HG03378 (cell line): ENCODE measurements around the gene SLC4A3.

Experiments used
- ATAC-seq: cut with Tn5 transposase; IDR thresholded peaks from one replicate; pipeline ENCODE4 v1.9.1; 2021; ENCODE audit warnings: mild to moderate bottlenecking, moderate library complexity; ENCODE audit not compliant: unreplicated experiment

Gene SLC4A3

GRCh38 chr2:219611866-219612576, 15.4 kb upstream of the SLC4A3 start:
- no peak for ATAC-seq

- ATAC-seq = no peak
Measured at GRCh38 chr2:219612577-219613286, 14.7 kb upstream of the SLC4A3 start.

GRCh38 chr2:219613461-219614070, 13.9 kb upstream of the SLC4A3 start:
- ATAC-seq = no peak

- no peak for ATAC-seq
Measured at GRCh38 chr2:219614076-219614860, 13.2 kb upstream of the SLC4A3 start.

- ATAC-seq = no peak
Measured at GRCh38 chr2:219615036-219615435, 12.4 kb upstream of the SLC4A3 start.

GRCh38 chr2:219615894-219616293, 11.5 kb upstream of the SLC4A3 start:
- no peak for ATAC-seq

- ATAC-seq = no peak
Measured at GRCh38 chr2:219616550-219616949, 10.9 kb upstream of the SLC4A3 start.

GRCh38 chr2:219618733-219619122, 8.7 kb upstream of the SLC4A3 start:
- no peak for ATAC-seq

GRCh38 chr2:219619235-219619634, 8.2 kb upstream of the SLC4A3 start:
- ATAC-seq = no peak

GRCh38 chr2:219620546-219620945, 6.9 kb upstream of the SLC4A3 start:
- ATAC-seq = no peak

GRCh38 chr2:219621935-219622334, 5.5 kb upstream of the SLC4A3 start:
- no peak for ATAC-seq

GRCh38 chr2:219622472-219622871, 5.0 kb upstream of the SLC4A3 start:
- no peak for ATAC-seq

GRCh38 chr2:219624565-219624964, 2.9 kb upstream of the SLC4A3 start:
- no peak for ATAC-seq

GRCh38 chr2:219625179-219625578, 2.3 kb upstream of the SLC4A3 start:
- ATAC-seq = no peak

GRCh38 chr2:219626540-219626939, 890 bp upstream of the SLC4A3 start:
- ATAC-seq = no peak

GRCh38 chr2:219628235-219628985, 980 bp downstream of the SLC4A3 start:
- no peak for ATAC-seq

GRCh38 chr2:219628986-219629901, 1.8 kb downstream of the SLC4A3 start:
- ATAC-seq = no peak

- no peak for ATAC-seq
Measured at GRCh38 chr2:219629976-219630695, 2.7 kb downstream of the SLC4A3 start.
